Tibial nerve (tissue), 4 donors: ENCODE data around the gene TDRD9. TPM values are rescaled to one million over a fixed set of nuclear protein-coding genes. Genes with fewer than 3 reads are reported as not detected.

Source experiments
- DNase-seq, 2 donors: peaks; one replicate each; pipeline ENCODE4 v3.0.0-alpha.2; 2019; ENCODE audit warnings: low spot score in 2 of 2
- H3K27ac ChIP-seq, 4 donors: fragments of 200-600 bp; sonication (generic) in 3 of 4; one replicate each; pipeline ENCODE4 v1.5.1; 2017 to 2019; ENCODE audit warnings: mild to moderate bottlenecking in 1 of 4
- H3K27me3 ChIP-seq, 2 donors: fragments of 200-600 bp; sonication (generic) in 1 of 2; one replicate each; pipeline versions ENCODE4 v1.5.1 to v1.6.0; 2017 to 2019
- H3K36me3 ChIP-seq, 3 donors: fragments of 200-600 bp; sonication (generic); one replicate each; pipeline ENCODE4 v1.5.1; 2018 to 2019
- H3K4me1 ChIP-seq, 4 donors: fragments of 200-600 bp; sonication (generic) in 3 of 4; one replicate each; pipeline ENCODE4 v1.5.1; 2017 to 2019
- H3K4me3 ChIP-seq, 4 donors: fragments of 200-600 bp; sonication (generic) in 3 of 4; one replicate each; pipeline ENCODE4 v1.5.1; 2017 to 2019; ENCODE audit warnings: mild to moderate bottlenecking in 1 of 4, moderate library complexity in 1 of 4
- H3K9me3 ChIP-seq, 4 donors: fragments of 200-600 bp; sonication (generic) in 3 of 4; one replicate each; pipeline ENCODE4 v1.5.1; 2017 to 2019
- CTCF ChIP-seq, 5 experiments: fragments of 200-600 bp in 3 of 5; fragments of 450-650 bp in 2 of 5; sonication (generic) in 3 of 5; IDR thresholded peaks; one replicate each; pipeline ENCODE4 v1.5.1; 2016 to 2019; ENCODE audit warnings: antibody characterized with exemption in 5 of 5, mild to moderate bottlenecking in 3 of 5, moderate library complexity in 2 of 5
- EP300 ChIP-seq, 2 donors: sonication (generic); formaldehyde crosslinking; IDR thresholded peaks; one replicate each; pipeline ENCODE4 v1.6.1; 2017; ENCODE audit warnings: antibody characterized with exemption in 2 of 2, mild to moderate bottlenecking in 1 of 2
- POLR2A ChIP-seq, 2 donors: fragments of 450-650 bp; IDR thresholded peaks; one replicate each; pipeline ENCODE4 v1.6.1; 2017; ENCODE audit warnings: antibody characterized with exemption in 2 of 2, mild to moderate bottlenecking in 2 of 2, moderate library complexity in 2 of 2
- WGBS, 2 donors: methylation state at CpG; one replicate each; pipeline ENCODE4 v1.1.5; 2018; 5-methylcytosine and 5-hydroxymethylcytosine counted together
- total RNA-seq, 4 donors: library from RNA; depleted of rRNA; stranded (reverse); fragments of >200 nt; gene quantifications; one replicate each; pipeline ENCODE4 v1.1.0, GENCODE V29; 2016

Gene TDRD9
- total RNA-seq, 4 donors from 2014 or later: under 0.01 to 1.9 (median 1.4) TPM

DNA sequence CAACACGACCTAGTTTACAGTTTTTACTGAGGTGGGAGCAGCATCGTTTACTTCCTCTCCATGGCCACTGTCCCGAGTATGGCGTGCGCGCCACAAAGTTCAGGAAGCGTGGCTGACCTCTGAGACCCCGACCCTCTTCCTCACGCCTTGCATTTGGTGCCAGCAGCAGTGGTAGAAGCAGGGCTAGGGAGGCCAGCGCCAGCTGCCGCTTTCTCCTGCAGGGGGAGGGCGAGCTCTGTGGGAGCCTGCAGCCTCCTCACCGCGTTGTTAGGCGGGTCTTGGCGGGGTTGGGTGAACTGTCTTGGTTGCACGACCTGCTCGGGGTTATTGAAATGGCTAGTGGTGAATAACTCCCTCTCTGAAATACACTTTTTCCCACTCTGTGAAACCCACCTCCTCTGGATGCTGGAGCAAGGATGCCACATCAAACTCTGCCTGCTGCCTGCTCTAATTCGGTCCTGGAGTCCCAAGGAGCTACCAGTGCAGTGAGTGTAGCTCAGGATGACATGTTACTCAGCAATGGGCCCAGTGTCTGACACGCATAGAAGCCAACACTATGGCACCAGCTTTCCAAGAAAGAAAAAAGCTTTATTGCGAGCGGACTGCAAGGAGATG is 22.3 kb upstream of the TDRD9 start:
- Histone ChIP-seq H3K27me3 (no peaks in the 10 kb centered on the region), H3K36me3 (peaks cover 0 to 4% (median 0%) of the 10 kb centered on the region in 3 donors), H3K4me3 (no peak overlapping the region), H3K4me1 (peaks cover 0 to 14% (median 2%) of the 10 kb centered on the region in 4 donors), H3K9me3 (no peaks in the 10 kb centered on the region), H3K27ac (no peak overlapping the region)
- DNase-seq: no peak
- 42 to 54% methylated on average over 22 of the region's 22 CpGs for WGBS, 2 donors
- TF ChIP-seq POLR2A (IDR thresholded peaks at IDR 0.05): no peak
- TF ChIP-seq CTCF (IDR thresholded peaks at IDR 0.05): no peak
- no peak for TF ChIP-seq EP300 (IDR thresholded peaks at IDR 0.05)

DNA sequence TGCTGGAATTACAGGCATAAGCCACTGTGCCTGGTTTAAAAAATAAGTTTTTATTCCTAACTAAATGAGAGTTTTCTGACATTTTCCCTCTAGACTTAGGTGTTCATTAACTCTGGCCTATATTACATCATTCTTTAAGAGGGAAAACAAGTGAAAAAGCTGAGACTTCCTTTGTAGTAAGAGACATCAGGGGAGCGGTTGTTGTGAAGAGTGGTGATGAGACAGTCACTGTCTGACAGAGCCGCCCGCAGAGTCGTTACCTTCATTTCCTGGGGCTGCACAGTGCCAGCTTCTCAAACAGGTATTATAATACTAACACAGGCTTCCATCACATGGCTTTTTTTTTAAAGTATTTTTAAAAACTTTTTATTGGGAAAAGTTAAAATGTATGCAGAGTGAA is 19.7 kb upstream of the TDRD9 start:
- peaks cover 0 to 14% (median 2%) of the 10 kb centered on the region in 4 donors for H3K4me1 ChIP-seq
- no peak for DNase-seq
- no peaks in the 10 kb centered on the region for H3K9me3 ChIP-seq
- TF ChIP-seq CTCF (IDR thresholded peaks at IDR 0.05): no peak
- no peak for TF ChIP-seq EP300 (IDR thresholded peaks at IDR 0.05)
- TF ChIP-seq POLR2A (IDR thresholded peaks at IDR 0.05): no peak
- H3K4me3 ChIP-seq: no peak overlapping the region
- no peak overlapping the region for H3K27ac ChIP-seq
- WGBS, 2 donors: 93 to 96% methylated on average over 4 of the region's 4 CpGs
- peaks cover 0 to 30% (median 5%) of the 10 kb centered on the region in 3 donors for H3K36me3 ChIP-seq
- H3K27me3 ChIP-seq: no peaks in the 10 kb centered on the region

DNA sequence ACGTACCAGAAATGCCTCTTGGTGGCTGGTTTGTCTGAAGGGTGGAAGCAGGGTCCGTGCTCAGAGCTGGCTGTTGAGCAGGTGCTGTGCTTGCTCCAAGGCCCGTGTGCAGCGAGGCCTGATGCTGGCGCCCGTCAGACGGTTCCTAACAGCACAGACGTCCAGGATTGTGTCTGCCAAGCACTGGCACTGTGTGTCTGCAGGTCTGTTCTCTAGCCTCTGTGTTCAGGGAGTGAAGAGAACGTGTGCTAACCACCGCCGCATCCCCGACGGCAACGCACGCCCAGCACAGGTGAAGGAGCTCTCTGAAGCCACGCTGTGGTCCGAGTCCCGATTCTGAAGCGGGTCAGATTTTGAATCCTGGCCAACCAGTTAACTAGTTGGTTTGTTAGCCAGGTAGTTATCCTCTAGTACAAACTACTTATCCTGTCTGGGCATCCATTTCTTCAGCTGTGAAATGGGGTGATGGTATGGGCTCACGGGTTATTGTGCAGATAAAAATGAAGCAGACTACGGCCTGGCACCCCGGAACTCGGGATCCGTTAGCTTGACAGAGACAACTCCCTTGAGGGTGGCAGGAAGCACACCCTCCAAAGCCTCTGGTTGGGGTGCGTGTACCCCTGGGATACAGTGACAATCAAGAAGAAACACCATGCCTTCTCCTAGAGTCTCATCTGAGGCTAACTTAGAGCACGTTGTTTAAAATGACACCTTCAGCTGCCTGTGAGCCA is 18.6 kb upstream of the TDRD9 start:
- WGBS, 2 donors: 81 to 83% methylated on average over 21 to 25 of the region's 26 CpGs
- H3K4me3 ChIP-seq: no peak overlapping the region

GRCh38 chr14:103910262-103910935 is 17.9 kb upstream of the TDRD9 start:
- Histone ChIP-seq H3K4me1 (peaks cover 0 to 14% (median 2%) of the 10 kb centered on the region in 4 donors), H3K9me3 (no peaks in the 10 kb centered on the region), H3K27me3 (no peaks in the 10 kb centered on the region), H3K4me3 (no peak overlapping the region), H3K36me3 (peaks cover 0 to 48% (median 12%) of the 10 kb centered on the region in 3 donors), H3K27ac (peak overlapping the region in 2 of 4 donors; percentile 26 to 41)
- 26 to 27% methylated on average over 20 of the region's 20 CpGs for WGBS, 2 donors
- peak; percentile 72 to 84 (median 73) for TF ChIP-seq CTCF (IDR thresholded peaks at IDR 0.05)
- peak in 1 of 2 donors; percentile 32 for TF ChIP-seq EP300 (IDR thresholded peaks at IDR 0.05)
- TF ChIP-seq POLR2A (IDR thresholded peaks at IDR 0.05): no peak
- peak; percentile 54 to 71 for DNase-seq

More for the DNA sequence above, 18.6 kb upstream of the TDRD9 start:
- TF ChIP-seq POLR2A (IDR thresholded peaks at IDR 0.05): no peak
- no peak for TF ChIP-seq CTCF (IDR thresholded peaks at IDR 0.05)
- no peak for TF ChIP-seq EP300 (IDR thresholded peaks at IDR 0.05)
- Histone ChIP-seq H3K36me3 (peaks cover 0 to 41% (median 12%) of the 10 kb centered on the region in 3 donors), H3K27me3 (no peaks in the 10 kb centered on the region), H3K9me3 (no peaks in the 10 kb centered on the region), H3K27ac (peak overlapping the region in 2 of 4 donors; percentile 26 to 41), H3K4me1 (peaks cover 0 to 14% (median 2%) of the 10 kb centered on the region in 4 donors)
- no peak for DNase-seq
